C4-2B (cell line): Measurements from ENCODE around the gene EPB41L2.
"Not testable (repeated sequence)": the region's sequence is repeated elsewhere in the genome, so short reads cannot be mapped to it uniquely, and the experiment has no call there.

Source experiments
- CTCF ChIP-seq: fragments of 450-650 bp; conservative IDR thresholded peaks from 2 replicates; pipeline ENCODE4 v1.5.1; 2017; ENCODE audit warnings: mild to moderate bottlenecking
- ZFX ChIP-seq: fragments of 450-650 bp; IDR thresholded peaks from 2 replicates; pipeline ENCODE4 v1.6.1; 2017

- not testable (repeated sequence) for TF ChIP-seq CTCF, ZFX
Measured at GRCh38 chr6:131091944-131092343, 28.9 kb upstream of the EPB41L2 start.
